OCI-LY3 (cell line): Measurements from ENCODE around the gene DDX39A.
A peak's percentile ranks its signal among the peaks of the same experiment; 100 is the strongest.
"Not testable (repeated sequence)": the region's sequence is repeated elsewhere in the genome, so short reads cannot be mapped to it uniquely, and the experiment has no call there.

Experiments used
- H2AFZ ChIP-seq: fragments of 200-600, 300-600 bp; shearing (Covaris generic); 2 replicates; pipeline ENCODE4 v1.6.0; 2014; ENCODE audit warnings: antibody characterized with exemption, low read depth, low read length
- H3K27ac ChIP-seq: fragments of 200-600, 300-600 bp; sonication (generic); 2 replicates; pipeline ENCODE4 v1.5.1; 2014; ENCODE audit warnings: mild to moderate bottlenecking, low read length, moderate library complexity, mixed read lengths
- H3K27me3 ChIP-seq: fragments of 200-600, 300-600 bp; sonication (generic); 2 replicates; pipeline ENCODE4 v1.6.1; 2014; ENCODE audit warnings: low read depth, low read length, mixed read lengths
- H3K36me3 ChIP-seq: fragments of 200-600, 300-600 bp; sonication (generic); replicated peaks from 2 replicates; pipeline ENCODE3; 2014; ENCODE audit warnings: low read depth, low read length, mixed read lengths
- H3K4me1 ChIP-seq: fragments of 300-600, 200-600 bp; sonication (generic); 2 replicates; pipeline ENCODE4 v1.6.1; 2014; ENCODE audit warnings: low read length, mixed read lengths
- H3K4me2 ChIP-seq: fragments of 200-600, 300-600 bp; sonication (generic); 2 replicates; pipeline ENCODE4 v1.6.1; 2014; ENCODE audit warnings: low read length, mixed read lengths
- H3K4me3 ChIP-seq: fragments of 300-600, 200-600 bp; sonication (generic); 2 replicates; pipeline ENCODE4 v1.5.1; 2014; ENCODE audit warnings: antibody characterized with exemption, mild to moderate bottlenecking, low read length, moderate library complexity
- H3K79me2 ChIP-seq: fragments of 300-600, 200-600 bp; shearing (Covaris generic); 2 replicates; pipeline ENCODE4 v1.6.1; 2014; ENCODE audit warnings: mild to moderate bottlenecking, low read length, mixed read lengths
- H3K9ac ChIP-seq: fragments of 300-600, 200-600 bp; shearing (Covaris generic); 2 replicates; pipeline ENCODE4 v1.6.0; 2014; ENCODE audit warnings: mild to moderate bottlenecking, low read length, moderate library complexity
- H3K9me3 ChIP-seq: fragments of 200-600, 300-600 bp; shearing (Covaris generic); 2 replicates; pipeline ENCODE4 v1.6.1; 2014; ENCODE audit warnings: low read length, mixed read lengths; ENCODE audit not compliant: insufficient read depth
- H4K20me1 ChIP-seq: fragments of 200-600, 300-600 bp; sonication (generic); 2 replicates; pipeline ENCODE4 v1.6.1; 2016; ENCODE audit warnings: low read length, mixed read lengths; ENCODE audit not compliant: insufficient read depth
- CTCF ChIP-seq: fragments of 200-600, 300-600 bp; sonication (generic); IDR thresholded peaks from 2 replicates; pipeline ENCODE4 v1.5.1; 2014; ENCODE audit warnings: antibody characterized with exemption, low read length, low read depth
- EZH2phosphoT487 ChIP-seq: fragments of 200-600 bp; shearing (Covaris generic); IDR thresholded peaks from 2 replicates; pipeline ENCODE4 v1.6.1; 2018; ENCODE audit warnings: antibody characterized with exemption, mixed run types, low read depth

The DDX39A gene

GRCh38 chr19:14419106-14419813 lies at the start of gene DDX39A:
Gene DDX39A (minus strand): TSS chr19:14419341. CDS start chr19:14413220, 6,121 bp downstream.
- peaks cover 35% of the 10 kb centered on the region for H4K20me1 ChIP-seq
- peaks cover 49% of the 10 kb centered on the region for H3K79me2 ChIP-seq
- peaks cover 28% of the 10 kb centered on the region for H3K36me3 ChIP-seq
- peak within 1 kb of the TSS; percentile 95 for H3K4me2 ChIP-seq
- H3K9me3 ChIP-seq = no peaks in the 10 kb centered on the region
- peaks cover 32% of the 10 kb centered on the region for H3K4me1 ChIP-seq
- H3K9ac ChIP-seq = peak within 1 kb of the TSS; percentile 100
- peak within 1 kb of the TSS; percentile 64; the same call in 1 of the 2 replicates for H2AFZ ChIP-seq
- no peak for TF ChIP-seq CTCF
- TF ChIP-seq EZH2phosphoT487 = no peak
- peak within 1 kb of the TSS; percentile 79 for H3K27ac ChIP-seq
- peak within 1 kb of the TSS; percentile 98 for H3K4me3 ChIP-seq
- H3K27me3 ChIP-seq = no peaks in the 10 kb centered on the region

GRCh38 chr19:14467816-14468215 lies 48.7 kb upstream of the DDX39A start:
- TF ChIP-seq CTCF (no peak), EZH2phosphoT487 (no peak)
- Histone ChIP-seq H3K36me3 (peaks cover 62% of the 10 kb centered on the region), H4K20me1 (0 out of 2 replicates have a peak, but pooled peaks cover 3% of the 10 kb centered on the region), H3K4me1 (no peaks in the 10 kb centered on the region), H2AFZ (no peak overlapping the region), H3K79me2 (no peaks in the 10 kb centered on the region), H3K27me3 (no peaks in the 10 kb centered on the region), H3K9ac (no peak overlapping the region), H3K4me2 (no peak overlapping the region), H3K4me3 (no peak overlapping the region), H3K27ac (no peak overlapping the region), H3K9me3 (no peaks in the 10 kb centered on the region)

GRCh38 chr19:14467391-14467790 lies 48.2 kb upstream of the DDX39A start:
- Histone ChIP-seq H2AFZ (no peak overlapping the region), H4K20me1 (0 out of 2 replicates have a peak, but pooled peaks cover 3% of the 10 kb centered on the region), H3K9me3 (no peaks in the 10 kb centered on the region), H3K4me3 (no peak overlapping the region), H3K36me3 (peaks cover 61% of the 10 kb centered on the region), H3K4me1 (no peaks in the 10 kb centered on the region), H3K9ac (no peak overlapping the region), H3K27ac (no peak overlapping the region), H3K4me2 (no peak overlapping the region), H3K79me2 (no peaks in the 10 kb centered on the region), H3K27me3 (no peaks in the 10 kb centered on the region)
- TF ChIP-seq EZH2phosphoT487 = no peak
- TF ChIP-seq CTCF = no peak

GRCh38 chr19:14463747-14464146 lies 44.6 kb upstream of the DDX39A start:
- H3K9ac ChIP-seq = no peak overlapping the region
- no peak overlapping the region for H3K4me2 ChIP-seq
- peaks cover 46% of the 10 kb centered on the region for H3K36me3 ChIP-seq
- no peaks in the 10 kb centered on the region for H4K20me1 ChIP-seq
- no peaks in the 10 kb centered on the region for H3K9me3 ChIP-seq
- H3K4me1 ChIP-seq = no peaks in the 10 kb centered on the region
- no peak overlapping the region for H3K27ac ChIP-seq
- no peak overlapping the region for H3K4me3 ChIP-seq
- no peaks in the 10 kb centered on the region for H3K27me3 ChIP-seq
- H3K79me2 ChIP-seq = no peaks in the 10 kb centered on the region
- no peak overlapping the region for H2AFZ ChIP-seq
- TF ChIP-seq CTCF (no peak), EZH2phosphoT487 (no peak)

GRCh38 chr19:14462401-14462800 lies 43.3 kb upstream of the DDX39A start:
- not testable (repeated sequence) for H3K4me2 ChIP-seq, H3K4me3 ChIP-seq, H2AFZ ChIP-seq, H3K9me3 ChIP-seq, H3K4me1 ChIP-seq, H3K9ac ChIP-seq, H3K27me3 ChIP-seq, H4K20me1 ChIP-seq, H3K79me2 ChIP-seq, H3K27ac ChIP-seq
- H3K36me3 ChIP-seq = peaks cover 42% of the 10 kb centered on the region
